Stomach (tissue), 9 donors: ENCODE data around the gene RAB3GAP1. TPM values are rescaled to one million over a fixed set of nuclear protein-coding genes. Genes with fewer than 3 reads are reported as not detected.
A peak's percentile ranks its signal among the peaks of the same experiment; 100 is the strongest.

Source experiments
- DNase-seq, 2 donors: peaks; one replicate each; pipeline versions ENCODE4 v3.0.0 to v3.0.0-alpha.2; 2013 to 2019
- H3K27ac ChIP-seq, 5 donors: fragments of 200-600 bp in 4 of 5; sonication (generic) in 4 of 5; one replicate each; pipeline ENCODE4 v1.5.1; 2013 to 2019; ENCODE audit warnings: mild to moderate bottlenecking in 1 of 5, moderate library complexity in 1 of 5
- H3K27me3 ChIP-seq, 3 donors: fragments of 200-600 bp; sonication (generic); one replicate each; pipeline ENCODE4 v1.5.1; 2017 to 2019; ENCODE audit warnings: mixed run types in 1 of 3
- H3K36me3 ChIP-seq, 4 donors: fragments of 200-600 bp; sonication (generic); 1 replicate in 3 of 4; 2 replicates in 1 of 4; pipeline ENCODE4 v1.5.1; 2016 to 2019
- H3K4me1 ChIP-seq, 4 donors: fragments of 200-600 bp; sonication (generic); one replicate each; pipeline ENCODE4 v1.5.1; 2016 to 2019
- H3K4me3 ChIP-seq, 4 donors: fragments of 200-600 bp; sonication (generic) in 3 of 4; one replicate each; pipeline ENCODE4 v1.5.1; 2016 to 2019; ENCODE audit warnings: mild to moderate bottlenecking in 1 of 4
- H3K9me3 ChIP-seq, 4 donors: fragments of 200-600 bp; sonication (generic); one replicate each; pipeline ENCODE4 v1.5.1; 2016 to 2019
- EP300 ChIP-seq: sonication (generic); formaldehyde crosslinking; IDR thresholded peaks from one replicate; pipeline ENCODE4 v1.6.1; 2017; ENCODE audit warnings: antibody characterized with exemption
- POLR2A ChIP-seq, 4 donors: fragments of 450-650 bp; IDR thresholded peaks; one replicate each; pipeline ENCODE4 v1.6.1; 2016; ENCODE audit warnings: antibody characterized with exemption in 4 of 4, control low read depth in 2 of 4, mild to moderate bottlenecking in 1 of 4, moderate library complexity in 1 of 4
- POLR2AphosphoS5 ChIP-seq, 3 donors: sonication (generic); formaldehyde crosslinking; IDR thresholded peaks; one replicate each; pipeline ENCODE4 v1.6.1; 2016; ENCODE audit warnings: antibody characterized with exemption in 3 of 3
- WGBS, 5 donors: extraction: QIAGEN DNeasy Blood & Tissue Kit in 3 of 5; methylation state at CpG; one replicate each; pipeline versions ENCODE4 v1.1.5 to v1.1.7; 2013 to 2018; 5-methylcytosine and 5-hydroxymethylcytosine counted together
- intact Hi-C: fragments of 100-400 bp; cut with DNase I; formaldehyde crosslinking; loops from one replicate; pipeline ENCODE4 v1.15.1; 2023; ENCODE audit warnings: low total_unique reads
- polyA plus RNA-seq, 3 donors: library from polyadenylated mRNA; stranded (reverse); fragments of 200-250 nt; gene quantifications; one replicate each; pipeline ENCODE4 v1.2.3, GENCODE V29; 2013
- total RNA-seq, 5 donors: library from RNA; depleted of rRNA; stranded (reverse); fragments of >200 nt; gene quantifications; one replicate each; pipeline versions ENCODE4 v1.1.0 to v1.2.3, GENCODE V29; 2014 to 2016
- TF ChIP-seq, protein P1 (sequence below), 7 experiments: fragments of 450-650 bp in 4 of 7; fragments of 200-600 bp in 3 of 7; sonication (generic) in 3 of 7; IDR thresholded peaks; one replicate each; pipeline ENCODE4 v1.5.1; 2016 to 2019; ENCODE audit warnings: antibody characterized with exemption in 7 of 7, control low read depth in 2 of 7, mild to moderate bottlenecking in 1 of 7
- donor health status: healthy with polysubstance abuse.
- donor health status: Bipolar disorder and iron deficiency.
- donor health status: healthy.

Gene RAB3GAP1
- total and polyA plus RNA-seq, 8 donors: 14.2 to 556 (median 32.1) TPM

DNA sequence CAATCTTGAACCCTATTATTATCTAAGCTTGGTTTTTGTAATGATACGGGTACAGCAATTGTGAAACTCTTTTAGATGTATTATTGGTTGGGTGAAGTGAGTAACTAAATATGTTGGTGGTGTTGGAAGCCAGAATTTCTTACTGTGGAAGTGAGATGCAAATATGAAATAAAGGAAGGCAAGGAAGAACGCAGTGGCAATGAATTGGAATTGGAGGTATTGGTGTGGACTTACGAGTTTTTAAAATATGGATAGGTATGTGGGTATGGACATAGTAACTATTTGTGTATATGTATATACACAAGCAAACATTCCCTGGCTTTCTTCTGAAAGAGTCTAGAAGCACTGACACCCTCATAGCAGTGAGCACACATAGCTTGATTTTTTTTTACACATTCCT is 105.8 kb downstream of the RAB3GAP1 start:
- Histone ChIP-seq H3K27me3 (no peaks in the 10 kb centered on the region), H3K4me1 (peaks cover 0 to 9% (median 0%) of the 10 kb centered on the region in 4 donors), H3K9me3 (no peaks in the 10 kb centered on the region), H3K4me3 (no peak overlapping the region), H3K27ac (no peak overlapping the region), H3K36me3 (peaks cover 11 to 90% (median 76%) of the 10 kb centered on the region in 4 donors)
- no peak for DNase-seq
- TF ChIP-seq, protein P1, sequence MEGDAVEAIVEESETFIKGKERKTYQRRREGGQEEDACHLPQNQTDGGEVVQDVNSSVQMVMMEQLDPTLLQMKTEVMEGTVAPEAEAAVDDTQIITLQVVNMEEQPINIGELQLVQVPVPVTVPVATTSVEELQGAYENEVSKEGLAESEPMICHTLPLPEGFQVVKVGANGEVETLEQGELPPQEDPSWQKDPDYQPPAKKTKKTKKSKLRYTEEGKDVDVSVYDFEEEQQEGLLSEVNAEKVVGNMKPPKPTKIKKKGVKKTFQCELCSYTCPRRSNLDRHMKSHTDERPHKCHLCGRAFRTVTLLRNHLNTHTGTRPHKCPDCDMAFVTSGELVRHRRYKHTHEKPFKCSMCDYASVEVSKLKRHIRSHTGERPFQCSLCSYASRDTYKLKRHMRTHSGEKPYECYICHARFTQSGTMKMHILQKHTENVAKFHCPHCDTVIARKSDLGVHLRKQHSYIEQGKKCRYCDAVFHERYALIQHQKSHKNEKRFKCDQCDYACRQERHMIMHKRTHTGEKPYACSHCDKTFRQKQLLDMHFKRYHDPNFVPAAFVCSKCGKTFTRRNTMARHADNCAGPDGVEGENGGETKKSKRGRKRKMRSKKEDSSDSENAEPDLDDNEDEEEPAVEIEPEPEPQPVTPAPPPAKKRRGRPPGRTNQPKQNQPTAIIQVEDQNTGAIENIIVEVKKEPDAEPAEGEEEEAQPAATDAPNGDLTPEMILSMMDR (IDR thresholded peaks at IDR 0.05): no peak
- TF ChIP-seq POLR2A (IDR thresholded peaks at IDR 0.05) (no peak), POLR2AphosphoS5 (IDR thresholded peaks at IDR 0.05) (no peak), EP300 (no peak)
- 82 to 98% (median 95%) methylated on average over 3 of the region's 3 CpGs for WGBS, 5 donors
- intact Hi-C loops: no loop called here

DNA sequence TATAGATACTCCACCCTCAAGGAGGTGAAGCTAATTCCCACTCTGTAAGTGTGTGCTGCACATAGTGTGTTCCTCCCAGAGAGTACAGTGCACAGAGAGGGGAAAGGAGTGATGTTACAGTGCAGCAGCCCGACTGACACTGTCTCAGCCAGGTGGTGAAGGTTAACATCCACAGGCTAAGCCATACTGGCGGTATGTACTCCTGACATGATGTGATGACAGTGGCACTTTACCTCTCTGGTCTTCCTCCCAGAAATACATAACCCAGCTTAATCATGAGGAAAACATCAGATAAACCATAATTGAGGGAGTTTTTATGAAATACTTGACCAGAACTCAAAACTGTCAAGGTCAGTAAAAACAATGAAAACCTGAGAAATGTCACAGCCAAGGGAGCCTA is 107.1 kb downstream of the RAB3GAP1 start:
- H3K36me3 ChIP-seq: peaks cover 13 to 90% (median 78%) of the 10 kb centered on the region in 4 donors
- intact Hi-C loops: no loop called here

DNA sequence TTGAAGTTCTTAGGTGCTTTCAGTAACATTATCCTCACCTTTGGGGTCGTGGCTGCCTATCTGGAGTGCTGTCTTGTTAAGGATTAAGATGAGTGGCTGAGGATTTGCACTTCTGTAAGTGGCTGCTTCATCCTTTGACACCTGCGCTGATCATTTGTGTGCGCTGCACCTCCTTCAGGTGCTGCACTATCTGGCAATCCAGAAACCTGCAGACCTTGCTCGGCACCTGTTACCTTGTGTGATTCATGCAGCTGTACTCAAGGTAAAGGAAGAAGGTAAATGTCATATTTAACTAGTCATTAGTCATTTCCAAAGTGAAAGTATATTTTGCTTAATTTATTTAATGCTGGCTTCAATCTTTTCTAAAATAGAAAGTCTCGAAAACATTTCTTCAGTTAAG is 110.3 kb downstream of the RAB3GAP1 start:
- peak in 1 of 2 donors; percentile 13 for DNase-seq
- intact Hi-C loops: loop anchor here (5.0 kb wide), 1 partner anchor 600 kb away; no protein-coding TSS in a partner anchor

More for the DNA sequence above, 107.1 kb downstream of the RAB3GAP1 start:
- H3K4me1 ChIP-seq: peaks cover 0 to 13% (median 0%) of the 10 kb centered on the region in 4 donors
- H3K27me3 ChIP-seq: no peaks in the 10 kb centered on the region
- 95 to 100% (median 98%) methylated on average over 2 of the region's 2 CpGs for WGBS, 5 donors
- TF ChIP-seq, protein P1 (IDR thresholded peaks at IDR 0.05): no peak
- TF ChIP-seq EP300 (no peak), POLR2AphosphoS5 (IDR thresholded peaks at IDR 0.05) (no peak)
- H3K27ac ChIP-seq: no peak overlapping the region
- DNase-seq: no peak
- no peaks in the 10 kb centered on the region for H3K9me3 ChIP-seq
- no peak overlapping the region for H3K4me3 ChIP-seq

DNA sequence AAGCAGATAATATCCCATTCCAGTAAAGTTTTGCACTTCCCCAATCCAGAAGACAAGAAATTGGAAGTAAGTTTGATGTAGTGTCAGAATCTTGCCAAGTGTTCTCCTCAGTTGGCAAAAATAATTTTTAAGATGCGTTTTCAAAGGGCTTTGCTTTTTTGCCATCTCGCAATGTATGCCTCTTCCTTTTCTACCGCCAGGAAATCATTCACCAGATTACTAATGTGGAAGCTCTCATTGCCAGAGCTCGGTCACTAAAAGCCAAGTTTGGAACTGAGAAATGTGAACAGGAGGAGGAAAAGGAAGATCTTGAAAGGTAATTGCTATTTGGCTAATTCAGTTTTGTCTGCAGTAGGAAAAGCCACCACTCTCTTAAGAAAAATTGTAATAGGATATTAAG is 110.7 kb downstream of the RAB3GAP1 start:
- H3K4me1 ChIP-seq: peaks cover 0 to 13% (median 0%) of the 10 kb centered on the region in 4 donors
- peaks cover 21 to 90% (median 81%) of the 10 kb centered on the region in 4 donors for H3K36me3 ChIP-seq
- intact Hi-C loops: loop anchor here (5.0 kb wide), 1 partner anchor 600 kb away; no protein-coding TSS in a partner anchor

More for the DNA sequence above, 110.3 kb downstream of the RAB3GAP1 start:
- Histone ChIP-seq H3K4me3 (no peak overlapping the region), H3K36me3 (peaks cover 16 to 90% (median 81%) of the 10 kb centered on the region in 4 donors), H3K9me3 (no peaks in the 10 kb centered on the region), H3K4me1 (peaks cover 0 to 13% (median 0%) of the 10 kb centered on the region in 4 donors), H3K27ac (no peak overlapping the region), H3K27me3 (no peaks in the 10 kb centered on the region)
- TF ChIP-seq, protein P1 (IDR thresholded peaks at IDR 0.05): no peak
- TF ChIP-seq POLR2AphosphoS5 (IDR thresholded peaks at IDR 0.05): peak in 1 of 3 donors; percentile 7
- WGBS, 5 donors: 79 to 85% (median 82%) methylated on average over 5 of the region's 5 CpGs

More for the DNA sequence above, 110.7 kb downstream of the RAB3GAP1 start:
- no peak for DNase-seq
- Histone ChIP-seq H3K27me3 (no peaks in the 10 kb centered on the region), H3K27ac (no peak overlapping the region), H3K9me3 (no peaks in the 10 kb centered on the region), H3K4me3 (no peak overlapping the region)
- 82 to 86% (median 84%) methylated on average over 4 of the region's 4 CpGs for WGBS, 5 donors
- TF ChIP-seq POLR2A (IDR thresholded peaks at IDR 0.05) (no peak), EP300 (no peak), POLR2AphosphoS5 (IDR thresholded peaks at IDR 0.05) (no peak)
- TF ChIP-seq, protein P1 (IDR thresholded peaks at IDR 0.05): no peak
